Activated effector memory CD4-positive, alpha-beta T cell treated with anti-CD3 and anti-CD28 coated beads, Interleukin-2, amount 50 U/mL, for 16 hours (primary cell): Measurements from ENCODE around the gene NRG2.

ENCODE experiments used
- DNase-seq: peaks from one replicate; pipeline ENCODE4 v3.0.0-alpha.2; 2020

NRG2 gene

DNA sequence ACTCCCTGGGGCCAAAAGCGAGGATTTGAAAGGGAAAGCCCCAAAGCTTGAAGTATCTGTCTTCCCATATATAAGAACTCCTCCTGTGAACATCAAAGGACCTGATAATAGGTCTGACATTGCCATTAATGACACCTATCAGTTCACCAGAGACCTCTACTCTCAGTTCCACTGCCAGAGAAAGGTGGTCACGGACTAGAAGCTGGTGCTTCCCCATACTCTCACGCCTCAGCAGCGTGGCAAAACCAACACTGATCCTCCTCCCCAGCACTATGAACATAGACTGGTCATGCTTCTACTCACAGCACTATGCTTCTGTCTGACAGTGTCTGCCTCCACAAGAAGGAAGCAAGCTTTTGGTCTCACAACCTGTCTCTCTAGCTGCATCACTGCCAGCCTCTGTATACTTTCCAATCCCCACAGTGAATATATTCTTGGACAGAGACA, 37.9 kb downstream of the NRG2 start:
- DNase-seq, result no peak

DNA sequence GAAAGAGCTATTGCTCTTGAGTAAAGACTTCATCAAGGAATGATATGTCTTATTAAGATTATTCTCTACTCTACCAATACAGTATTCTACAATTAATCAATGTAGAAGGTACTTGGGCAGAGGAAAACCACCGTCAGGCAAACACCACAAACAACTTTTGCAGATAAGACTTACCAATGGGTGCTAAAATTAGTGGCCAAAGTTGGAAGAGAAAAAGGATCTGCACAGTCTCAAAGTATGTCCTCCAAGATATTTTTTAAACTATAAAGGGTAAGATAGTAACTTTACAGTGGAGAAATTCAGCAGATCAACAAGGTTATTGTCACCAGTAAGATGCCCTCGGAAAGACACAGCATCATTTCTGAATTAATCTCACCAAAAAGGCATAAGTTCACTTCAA, 38.9 kb downstream of the NRG2 start:
- DNase-seq, result no peak

DNA sequence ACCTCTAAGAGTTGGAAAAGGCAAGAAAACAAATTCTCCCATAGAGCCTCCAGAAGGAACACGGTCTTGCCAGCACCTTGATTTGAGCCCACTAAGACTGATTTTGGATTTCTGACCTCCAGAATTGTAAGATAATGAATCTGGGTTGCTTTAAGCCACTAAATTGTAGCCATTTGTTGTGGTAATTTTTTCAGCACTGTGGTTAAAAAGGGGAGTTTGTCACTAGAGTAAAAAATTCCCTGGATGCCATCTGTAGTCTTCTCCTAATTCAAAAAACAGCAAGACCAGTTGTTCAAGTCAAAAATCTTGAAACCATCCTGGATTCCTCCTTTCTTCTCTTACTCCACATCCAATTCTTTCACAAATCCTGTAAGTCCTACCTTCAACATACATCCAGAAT, 39.6 kb downstream of the NRG2 start:
- DNase-seq, result no peak

DNA sequence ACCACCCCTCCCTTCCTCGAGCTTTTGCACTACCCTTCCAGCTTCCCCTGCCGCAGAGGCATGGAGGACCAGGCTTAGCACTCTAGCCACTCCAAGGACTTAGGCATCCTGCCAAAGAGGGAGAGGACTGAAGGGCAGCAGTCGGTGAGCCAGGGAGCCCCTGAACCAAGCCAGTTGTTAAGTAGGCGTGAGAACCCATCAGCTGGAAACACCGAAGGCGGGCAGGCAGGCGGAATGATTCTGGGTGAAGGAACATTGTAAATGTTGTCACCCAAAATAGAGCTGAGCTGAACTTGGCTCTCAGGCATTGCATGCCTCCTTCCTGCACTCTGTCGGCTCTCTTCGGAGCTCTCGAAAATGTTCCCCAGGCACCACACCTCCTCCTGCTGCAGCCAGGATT, 42.8 kb downstream of the NRG2 start:
- DNase-seq, result no peak

DNA sequence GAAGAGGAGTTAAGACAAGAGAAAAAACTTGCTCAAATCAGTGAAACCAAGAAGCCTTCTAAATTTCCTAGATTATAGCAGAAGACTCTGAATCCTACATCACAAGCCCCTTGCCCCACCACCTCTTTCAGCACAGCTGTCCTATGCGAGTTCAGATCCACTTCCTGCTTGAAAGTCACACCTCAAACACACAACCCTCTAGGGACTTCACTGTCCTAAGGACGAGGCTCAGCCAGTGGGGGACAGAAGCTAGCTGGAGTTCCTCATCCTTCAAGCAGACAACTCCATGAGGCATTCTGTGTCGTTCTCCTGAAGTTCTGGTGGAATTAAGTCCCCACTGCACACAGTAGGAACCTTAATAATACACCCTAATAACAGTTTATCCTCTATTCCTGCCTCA, 44.3 kb downstream of the NRG2 start:
- no peak for DNase-seq

DNA sequence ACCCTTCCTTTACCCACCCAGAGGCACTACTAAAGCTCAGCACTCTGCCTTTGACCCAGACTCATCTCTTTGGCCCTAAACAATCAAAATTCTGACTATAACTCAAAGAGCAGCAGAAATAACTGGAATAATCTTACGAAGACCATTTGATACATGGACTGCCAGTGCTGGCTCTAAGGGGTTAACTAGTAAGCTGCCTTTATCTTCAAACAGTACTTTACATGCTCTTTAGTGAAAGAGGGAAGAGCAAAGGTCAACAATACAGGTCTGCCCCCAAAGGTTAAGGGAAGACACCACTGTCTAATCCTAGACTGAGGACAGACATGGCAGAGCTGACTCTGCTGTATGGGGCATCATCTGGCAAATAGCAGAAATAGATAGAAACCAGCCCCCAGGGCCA, 45.8 kb downstream of the NRG2 start:
- no peak for DNase-seq

DNA sequence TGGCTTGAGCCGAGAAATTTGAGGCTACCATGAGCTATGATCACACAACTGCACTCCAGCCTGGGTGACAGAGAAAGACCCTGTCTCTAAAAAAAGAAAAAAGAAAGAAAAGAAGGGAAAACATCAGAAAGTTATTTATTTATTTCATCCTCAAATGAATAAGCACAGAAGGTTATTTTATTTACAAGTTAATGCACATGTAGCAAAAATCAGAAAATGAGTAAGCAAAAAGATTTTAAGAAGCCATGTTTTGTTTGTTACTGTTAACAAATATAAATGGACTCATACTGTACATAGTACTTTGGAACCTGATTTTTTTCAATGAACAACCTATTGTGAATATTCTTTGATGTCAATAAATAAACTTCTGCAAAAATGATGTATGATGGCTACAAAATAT, 47.2 kb downstream of the NRG2 start:
- DNase-seq, result no peak

DNA sequence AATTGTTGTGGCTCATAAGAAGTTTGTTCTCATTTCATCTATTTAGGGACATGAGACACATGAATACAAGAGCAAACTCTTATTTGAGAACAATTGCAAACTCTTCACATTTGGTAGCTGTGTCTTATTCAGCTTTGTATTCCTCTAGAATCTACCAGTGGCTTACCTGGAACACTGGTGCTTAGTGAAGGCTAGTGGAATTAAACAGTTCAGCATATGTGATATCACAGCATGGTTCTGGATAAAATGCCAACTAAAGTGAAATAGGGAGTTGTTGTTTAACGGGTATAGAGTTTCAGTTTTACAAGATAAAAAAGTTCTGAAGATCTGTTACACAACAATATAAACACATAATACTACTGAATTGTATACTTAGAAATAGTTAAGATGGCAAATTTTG, 48.9 kb downstream of the NRG2 start:
- DNase-seq, result no peak

DNA sequence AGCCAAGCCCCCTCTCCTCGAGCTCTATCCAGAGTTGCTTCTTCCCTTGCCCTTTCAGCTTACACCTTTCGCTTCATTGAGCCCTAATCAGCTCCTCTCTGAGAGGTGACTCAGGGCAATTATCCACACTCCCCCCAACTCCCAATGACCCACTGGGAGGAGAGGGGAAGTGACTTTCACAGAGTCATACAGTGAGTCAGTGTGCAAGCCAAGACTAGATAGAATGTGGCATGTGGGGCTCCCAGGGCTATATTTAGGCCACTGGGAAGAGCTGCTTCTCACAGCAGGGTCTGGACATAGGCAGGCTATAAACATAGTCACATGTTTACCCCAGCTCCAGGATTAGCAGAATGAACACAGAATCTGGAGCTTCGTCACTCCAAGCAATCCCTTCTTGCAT, 57.4 kb downstream of the NRG2 start:
- DNase-seq, result no peak

DNA sequence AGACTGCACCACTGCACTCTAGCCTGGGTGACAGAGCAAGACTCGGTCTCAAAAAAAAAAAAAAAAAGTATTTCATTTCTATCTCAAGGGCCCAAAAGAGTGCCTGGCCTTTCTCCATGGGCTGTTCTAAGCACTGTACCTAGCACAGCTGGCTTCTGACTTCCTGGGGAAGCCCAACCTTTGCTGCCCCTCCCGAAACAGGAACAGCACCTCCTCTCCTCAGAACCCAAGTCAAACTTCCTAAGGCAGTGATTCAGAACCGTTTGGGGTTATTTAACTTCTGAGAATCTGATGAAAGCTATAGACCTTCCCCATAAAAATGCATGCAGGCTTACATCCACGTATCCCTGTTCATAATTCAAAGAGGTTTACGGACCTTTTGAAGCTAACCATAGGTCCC, 57.8 kb downstream of the NRG2 start:
- DNase-seq, result no peak

DNA sequence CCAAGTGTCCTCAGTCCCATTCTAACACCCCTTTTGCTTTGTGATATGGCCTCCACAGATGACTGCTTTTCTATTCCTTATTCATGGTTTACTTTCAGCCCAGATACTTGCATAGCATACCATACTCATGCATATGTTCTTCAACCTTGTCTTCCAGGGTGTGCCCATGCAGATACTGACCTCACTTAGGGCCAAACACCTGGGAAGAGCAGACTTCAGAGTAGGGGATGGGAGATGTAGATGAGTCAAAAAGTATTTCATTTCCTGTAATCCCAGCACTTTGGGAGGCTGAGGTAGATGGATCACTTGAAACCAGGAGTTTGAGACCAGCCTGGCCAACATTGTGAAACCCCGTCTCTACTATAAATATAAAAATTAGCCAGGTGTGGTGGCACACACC, 58.3 kb downstream of the NRG2 start:
- DNase-seq, result no peak

DNA sequence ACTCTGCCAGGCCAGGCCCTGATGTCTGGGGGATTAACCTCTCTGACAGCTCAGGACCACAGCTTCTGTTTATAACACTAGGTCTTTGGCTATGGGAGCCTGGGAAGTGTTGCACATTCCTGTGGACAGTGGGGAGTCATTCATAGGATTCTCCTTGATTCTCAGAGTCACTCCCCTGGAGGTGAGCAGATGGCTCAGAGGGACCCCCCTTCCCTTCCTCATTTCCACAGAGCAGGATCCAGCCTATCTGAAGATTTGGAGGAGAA, 60.2 kb downstream of the NRG2 start:
- DNase-seq, result no peak

DNA sequence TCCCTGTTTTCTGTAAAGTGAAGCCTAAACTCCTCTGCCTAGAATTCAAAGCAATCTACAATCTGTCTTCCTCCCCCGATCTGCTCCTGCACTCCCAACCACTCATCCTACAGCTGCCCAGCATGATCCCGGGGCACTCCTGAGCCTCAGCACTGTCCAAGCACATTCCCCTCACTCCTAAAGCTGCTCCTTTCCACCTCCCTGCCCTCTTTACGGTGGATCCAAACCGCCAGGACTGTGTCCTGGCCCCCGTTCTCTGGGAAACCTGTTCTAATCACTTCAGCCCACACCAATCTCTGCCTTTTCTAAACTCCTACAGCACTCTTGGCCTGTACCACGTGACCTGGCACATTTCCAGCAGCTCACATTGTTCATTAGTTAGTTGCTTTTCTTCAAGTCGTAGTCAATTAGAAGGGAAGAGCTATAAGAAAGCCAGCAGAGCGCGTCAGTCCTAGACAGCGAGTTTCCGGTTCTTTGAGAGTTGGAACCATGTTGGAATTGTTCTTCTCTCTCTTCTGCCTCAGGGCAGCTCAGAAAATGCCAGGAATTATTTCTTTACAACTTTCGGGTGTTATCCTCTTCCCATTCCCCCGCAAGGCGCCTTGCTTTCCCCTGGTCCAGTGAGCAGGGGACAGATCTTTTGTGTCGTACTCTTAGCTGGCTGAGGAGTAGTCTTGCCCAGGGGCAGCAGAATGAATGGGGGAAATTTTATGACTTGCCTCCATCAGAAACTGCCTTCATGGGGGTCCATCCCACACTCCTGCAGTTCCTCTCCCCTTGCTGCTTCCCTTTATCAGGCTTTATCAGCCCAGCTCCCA, 60.7 kb downstream of the NRG2 start:
- no peak for DNase-seq

DNA sequence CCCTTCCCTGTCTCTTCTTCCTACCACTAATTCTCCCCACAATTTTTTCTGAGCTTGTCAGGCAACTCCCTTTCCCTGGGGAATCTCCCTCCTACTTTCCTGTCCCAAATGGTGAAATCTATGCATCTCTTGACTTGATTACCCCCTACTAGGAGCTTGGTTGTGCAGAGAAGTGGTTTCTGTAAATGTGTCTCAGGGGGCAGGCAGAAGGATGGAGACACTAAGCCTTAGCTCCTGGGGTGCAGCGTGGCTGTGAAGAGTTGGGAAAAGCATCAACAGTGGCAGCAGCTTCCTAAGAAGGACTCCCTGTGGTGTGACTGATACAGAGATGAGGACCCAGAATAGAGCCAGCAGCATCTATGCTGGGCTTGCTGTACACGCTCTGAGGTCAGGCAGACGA, 62.3 kb downstream of the NRG2 start:
- no peak for DNase-seq

DNA sequence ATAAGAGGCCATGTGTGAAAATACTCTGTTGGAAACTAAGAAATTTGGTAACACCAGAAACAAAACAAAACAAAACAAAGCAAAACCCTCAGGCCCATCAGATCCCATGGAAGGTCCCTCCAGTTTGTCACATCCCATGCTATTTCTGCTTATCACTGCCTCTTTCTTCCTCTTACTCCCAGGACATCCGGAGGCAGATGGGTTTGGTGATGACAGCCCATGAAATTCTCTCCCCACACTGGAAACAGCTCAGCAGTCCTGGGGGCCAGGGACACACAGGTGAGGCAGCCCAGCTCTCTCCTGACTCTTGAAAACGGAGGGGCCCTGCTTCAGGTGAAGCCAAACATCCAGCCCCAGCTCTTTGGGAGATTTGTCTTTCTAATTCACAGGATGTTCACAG, 63.2 kb downstream of the NRG2 start:
- DNase-seq, result no peak

DNA sequence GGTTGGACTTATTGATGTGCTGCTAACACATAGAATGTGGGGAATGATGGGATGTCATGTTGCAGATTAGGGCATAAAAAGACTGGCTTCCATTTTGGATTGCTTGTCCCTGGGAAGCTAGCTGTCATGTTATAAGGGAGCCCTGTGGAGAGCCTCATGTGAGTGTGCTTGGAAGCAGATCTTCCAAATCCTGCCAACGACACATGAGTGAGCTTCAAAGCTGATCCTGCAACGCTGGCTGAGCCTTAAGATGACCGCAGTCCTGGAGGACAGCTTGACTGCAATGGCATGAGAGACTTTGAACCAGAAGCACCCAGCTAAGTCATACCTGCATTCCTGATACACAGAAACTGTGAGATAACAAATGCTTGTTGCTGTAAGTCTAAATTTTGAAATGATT, 63.6 kb downstream of the NRG2 start:
- DNase-seq, result no peak

DNA sequence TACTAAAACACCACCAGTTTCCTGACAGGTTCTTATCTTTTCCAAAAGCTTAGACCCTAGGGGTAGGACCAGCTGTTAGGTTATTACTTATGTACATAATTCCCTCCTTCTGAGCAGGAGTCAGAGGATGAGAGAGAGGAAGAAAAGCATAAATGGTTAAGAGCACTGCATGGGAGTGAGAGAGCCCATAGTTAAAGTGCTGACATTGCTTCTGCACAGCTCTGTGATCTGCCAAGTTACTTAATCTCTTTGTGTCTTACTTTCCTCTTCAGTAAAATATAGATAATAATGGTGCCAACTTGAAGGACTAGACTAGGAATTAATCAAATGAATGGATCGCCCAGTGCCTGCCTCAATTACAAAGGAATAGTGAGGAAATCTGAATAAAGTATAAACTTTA, 66.4 kb downstream of the NRG2 start:
- no peak for DNase-seq

DNA sequence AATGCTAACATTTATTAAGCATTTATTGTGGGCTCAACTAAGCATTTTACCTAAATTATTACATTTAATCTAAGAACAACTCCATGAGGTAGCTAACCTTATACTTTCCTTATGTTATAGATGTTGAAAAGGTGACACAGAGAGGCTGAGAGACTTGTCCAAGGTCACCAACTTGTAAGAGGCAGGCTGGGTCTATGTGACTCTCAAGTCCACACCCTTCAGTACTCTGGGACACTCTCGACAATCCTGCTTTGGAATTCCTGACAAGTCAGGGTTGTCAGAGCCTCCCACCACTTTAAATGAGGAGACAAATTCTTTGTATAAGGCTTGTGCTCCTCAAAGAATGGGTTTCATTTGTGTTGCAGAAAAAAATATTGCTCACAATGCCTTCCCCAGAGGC, 67.2 kb downstream of the NRG2 start:
- no peak for DNase-seq

DNA sequence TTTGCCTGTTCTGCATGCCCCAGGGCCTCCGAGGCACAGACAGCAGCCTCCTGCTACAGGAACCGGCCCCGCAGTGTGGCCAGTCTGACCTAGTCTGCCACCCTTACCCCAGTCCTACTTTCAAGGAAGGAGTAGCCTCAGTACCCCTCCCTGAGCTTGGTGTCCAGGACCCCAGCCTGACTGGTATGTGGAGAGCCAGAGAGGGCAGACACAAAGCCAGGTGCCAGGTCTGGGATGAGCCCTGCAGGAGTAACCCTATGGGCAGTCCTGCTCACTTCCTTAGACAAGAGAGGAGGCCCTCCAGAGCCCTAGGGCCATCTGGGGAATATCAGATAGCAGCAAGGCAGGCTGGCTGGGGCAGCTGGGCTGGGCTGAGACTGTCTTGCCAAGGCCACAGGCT, 67.8 kb downstream of the NRG2 start:
- DNase-seq, result no peak

DNA sequence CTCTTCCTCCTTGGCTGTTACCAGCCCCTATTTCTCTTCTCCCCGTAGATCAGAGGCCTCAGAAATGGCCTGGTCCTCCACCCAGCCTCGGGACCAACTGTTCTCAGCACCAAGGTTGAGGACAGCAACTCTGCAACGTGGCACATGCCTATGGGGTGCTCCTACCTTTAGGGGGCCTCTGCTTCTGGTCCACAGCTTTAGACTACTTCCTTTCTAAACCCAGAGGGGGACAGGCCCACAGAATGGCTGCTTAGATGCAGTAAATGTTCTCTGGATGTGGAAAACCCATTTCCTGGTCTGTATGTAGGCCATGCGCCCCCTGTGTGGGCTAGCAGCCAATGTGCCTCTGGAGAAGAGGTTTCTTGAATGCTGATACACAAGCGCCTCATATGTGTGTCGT, 68.4 kb downstream of the NRG2 start:
- DNase-seq, result no peak

DNA sequence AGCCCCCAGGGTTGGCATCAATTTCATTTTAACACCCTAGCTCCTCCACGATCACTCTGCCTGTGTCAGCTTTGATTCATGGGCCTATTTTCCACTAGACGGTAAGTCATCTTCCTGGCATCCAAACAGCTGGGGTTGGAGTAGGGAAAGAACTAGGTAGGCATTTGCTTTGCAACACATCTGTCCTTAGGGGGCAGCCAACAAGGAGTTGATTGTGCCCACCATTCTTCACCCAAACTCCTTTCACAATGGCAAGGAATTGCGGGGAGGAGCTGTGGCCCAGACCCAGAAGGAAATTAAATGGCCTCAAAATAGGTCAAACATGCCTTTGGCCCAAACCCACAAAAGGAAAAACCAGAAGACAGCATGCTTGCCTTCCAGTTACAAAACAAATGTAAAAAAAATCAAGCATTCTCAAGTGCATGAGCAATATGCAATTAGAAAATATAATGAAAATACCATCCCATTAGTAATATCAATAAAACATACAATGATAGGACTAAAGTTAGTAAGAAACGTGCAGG, 71.8 kb downstream of the NRG2 start:
- DNase-seq, result no peak

DNA sequence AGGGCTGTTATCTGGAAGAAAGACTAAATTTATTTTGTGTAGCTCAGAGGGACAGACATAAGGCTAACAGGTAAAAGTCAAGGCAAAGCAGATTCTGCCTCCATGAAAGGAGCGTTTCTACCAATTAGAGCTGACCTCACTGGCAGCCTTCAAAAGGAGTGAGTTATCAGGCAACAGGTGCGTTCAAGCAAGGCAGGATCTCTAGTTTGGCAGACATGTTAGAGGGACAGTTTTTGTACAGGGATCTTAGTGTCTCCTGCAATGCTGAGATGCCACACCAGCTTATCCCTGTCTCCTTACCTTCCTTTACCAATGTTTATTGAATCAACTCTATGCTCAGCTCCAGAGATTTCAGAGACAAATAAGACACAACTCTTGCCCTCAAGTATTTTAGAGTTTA, 73.8 kb downstream of the NRG2 start:
- no peak for DNase-seq

DNA sequence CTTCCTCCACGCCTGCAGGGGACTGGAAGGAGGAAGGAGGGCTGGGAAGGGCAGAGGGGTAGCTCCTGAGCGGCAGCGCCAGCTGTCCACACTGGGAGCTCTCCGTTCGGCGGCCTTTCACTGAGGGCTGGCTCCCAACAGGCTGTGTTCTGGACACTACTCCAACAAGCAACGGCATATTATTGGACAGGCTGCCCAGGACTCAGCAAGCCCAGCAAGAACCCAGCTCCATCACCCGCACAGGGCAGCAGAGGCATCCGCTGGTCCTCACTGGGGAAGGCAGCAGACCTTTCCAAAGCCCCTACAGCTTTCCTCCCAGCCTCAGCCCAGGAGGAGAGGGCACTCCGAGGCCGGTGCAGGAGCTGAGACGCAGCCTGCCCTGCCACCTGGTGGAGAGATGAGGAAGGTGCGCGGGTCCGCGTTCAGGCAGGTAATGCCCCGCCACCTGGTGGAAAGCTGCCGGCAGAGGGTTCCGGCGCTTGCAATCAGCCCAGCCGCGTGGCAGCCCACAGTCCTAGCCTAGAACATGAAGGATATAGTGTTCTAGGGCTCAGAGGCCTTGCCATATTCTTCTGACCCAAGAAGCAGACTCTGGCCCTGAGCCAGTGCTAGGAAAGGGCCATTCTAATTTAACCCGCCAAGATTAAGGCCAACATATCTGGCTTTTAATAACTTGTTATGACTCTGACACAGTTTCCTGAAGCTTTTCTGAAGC, 74.4 kb downstream of the NRG2 start:
- DNase-seq, result peak; percentile 95

DNA sequence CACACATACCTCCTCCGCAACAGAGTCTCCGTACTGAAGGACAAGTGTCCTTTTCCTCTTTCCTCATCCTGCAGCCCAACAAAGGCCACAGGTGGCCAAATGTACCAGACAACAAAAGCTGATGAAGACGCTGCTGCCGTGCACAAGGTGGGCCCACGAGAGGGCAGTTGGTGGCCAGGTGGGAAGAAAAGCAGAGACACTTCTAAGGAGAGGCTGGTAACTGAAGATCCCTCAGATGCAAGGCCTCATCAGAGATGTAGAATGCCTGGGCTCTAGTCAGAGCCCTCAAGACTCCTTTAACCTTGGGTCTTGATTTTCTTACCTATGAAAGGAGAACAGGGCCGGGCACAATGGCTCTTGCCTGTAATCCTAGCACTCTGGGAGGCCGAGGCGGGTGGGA, 75.7 kb downstream of the NRG2 start:
- DNase-seq, result no peak

DNA sequence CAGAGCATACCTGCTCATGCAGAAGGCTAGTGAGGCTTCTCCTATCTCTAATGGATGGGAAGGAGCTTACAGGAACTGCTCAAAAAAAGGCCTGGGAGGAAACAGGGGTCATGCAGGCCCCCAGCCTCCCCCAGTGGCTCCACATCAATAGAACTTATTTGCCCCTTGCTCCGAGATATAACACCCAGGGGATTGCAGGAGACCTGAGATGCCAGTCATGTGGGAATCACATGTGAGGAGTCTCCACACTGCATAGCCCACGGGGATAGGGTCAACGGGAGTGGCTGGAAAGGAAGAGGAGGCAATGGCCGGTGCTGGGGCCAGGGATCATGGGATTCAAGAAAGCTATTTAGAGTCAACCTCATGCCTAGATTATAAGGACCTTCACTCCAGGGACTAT, 76.2 kb downstream of the NRG2 start:
- DNase-seq, result no peak
